ENCODE data around the gene IQCN.

DNA sequence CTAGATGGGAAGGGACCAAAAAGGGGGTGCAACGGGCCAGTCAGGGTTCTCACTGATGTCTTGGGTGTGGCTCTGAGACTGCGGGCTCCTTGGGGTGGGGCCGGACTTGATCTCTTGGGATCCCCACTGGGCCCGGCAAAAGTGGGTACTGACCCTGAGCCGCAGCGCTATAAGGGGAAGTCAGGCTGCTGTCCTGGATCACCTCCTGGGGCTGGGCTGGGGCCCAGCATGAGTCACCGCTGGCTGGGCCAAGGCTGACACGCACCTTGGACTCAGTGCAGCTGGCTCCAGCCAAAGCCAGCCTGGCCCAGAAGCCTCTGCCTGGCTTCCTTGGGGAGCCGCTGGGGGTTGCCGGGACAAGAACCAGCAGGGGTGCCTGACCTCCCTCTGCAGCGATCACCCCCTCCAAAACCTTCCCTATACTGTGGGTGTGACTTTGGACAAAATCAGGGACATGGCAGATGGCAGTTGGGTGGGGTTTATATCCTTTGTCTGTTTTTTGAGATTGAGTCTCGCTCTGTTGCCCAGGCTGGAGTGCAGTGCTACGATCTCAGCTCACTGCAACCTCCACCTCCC lies 617 bp upstream of the IQCN start:
- TF ChIP-seq, protein P1, sequence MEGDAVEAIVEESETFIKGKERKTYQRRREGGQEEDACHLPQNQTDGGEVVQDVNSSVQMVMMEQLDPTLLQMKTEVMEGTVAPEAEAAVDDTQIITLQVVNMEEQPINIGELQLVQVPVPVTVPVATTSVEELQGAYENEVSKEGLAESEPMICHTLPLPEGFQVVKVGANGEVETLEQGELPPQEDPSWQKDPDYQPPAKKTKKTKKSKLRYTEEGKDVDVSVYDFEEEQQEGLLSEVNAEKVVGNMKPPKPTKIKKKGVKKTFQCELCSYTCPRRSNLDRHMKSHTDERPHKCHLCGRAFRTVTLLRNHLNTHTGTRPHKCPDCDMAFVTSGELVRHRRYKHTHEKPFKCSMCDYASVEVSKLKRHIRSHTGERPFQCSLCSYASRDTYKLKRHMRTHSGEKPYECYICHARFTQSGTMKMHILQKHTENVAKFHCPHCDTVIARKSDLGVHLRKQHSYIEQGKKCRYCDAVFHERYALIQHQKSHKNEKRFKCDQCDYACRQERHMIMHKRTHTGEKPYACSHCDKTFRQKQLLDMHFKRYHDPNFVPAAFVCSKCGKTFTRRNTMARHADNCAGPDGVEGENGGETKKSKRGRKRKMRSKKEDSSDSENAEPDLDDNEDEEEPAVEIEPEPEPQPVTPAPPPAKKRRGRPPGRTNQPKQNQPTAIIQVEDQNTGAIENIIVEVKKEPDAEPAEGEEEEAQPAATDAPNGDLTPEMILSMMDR (IDR thresholded peaks at IDR 0.05): peak in 2 of 4 experiments; percentile 35 to 40
- TF ChIP-seq POLR2A (IDR thresholded peaks at IDR 0.05): no peak

All from prostate gland (tissue), 2 donors.